ENCODE results near the gene HELT. TPM values are rescaled to one million over a fixed set of nuclear protein-coding genes. Genes with fewer than 3 reads are reported as not detected.
A peak's percentile ranks its signal among the peaks of the same experiment; 100 is the strongest.

HELT gene
- total RNA-seq, 2 donors from 2014 or later: not detected

- DNase-seq (ENCODE audit: low spot score): no peak
- H3K27me3 ChIP-seq (replicated peaks; ENCODE audit: insufficient read depth): no peaks in the 10 kb centered on the region
- no peak for TF ChIP-seq CTCF (IDR thresholded peaks at IDR 0.05)
- TF ChIP-seq POLR2A (IDR thresholded peaks at IDR 0.05): no peak
- TF ChIP-seq POLR2AphosphoS5 (IDR thresholded peaks at IDR 0.05): no peak
- H3K4me1 ChIP-seq (replicated peaks): no peaks in the 10 kb centered on the region
- H3K4me3 ChIP-seq: no peak overlapping the region
- intact Hi-C loops (cut with DNase I): no loop called here
- WGBS: 71% methylated on average over 6 of the region's 6 CpGs
- H3K9me3 ChIP-seq: no peaks in the 10 kb centered on the region
- H3K27ac ChIP-seq: no peak overlapping the region
- H3K36me3 ChIP-seq: no peaks in the 10 kb centered on the region
Measured at GRCh38 chr4:185033950-185034349, 15.7 kb downstream of the HELT start.

GRCh38 chr4:185035284-185035683 is 17.0 kb downstream of the HELT start:
- no peak for DNase-seq (ENCODE audit: low spot score)
- no peaks in the 10 kb centered on the region for H3K4me1 ChIP-seq (replicated peaks)
- no peak for TF ChIP-seq POLR2AphosphoS5 (IDR thresholded peaks at IDR 0.05)
- TF ChIP-seq POLR2A (IDR thresholded peaks at IDR 0.05): no peak
- no peak for TF ChIP-seq CTCF (IDR thresholded peaks at IDR 0.05)
- H3K27ac ChIP-seq: no peak overlapping the region
- intact Hi-C loops (cut with DNase I): no loop called here
- no peak overlapping the region for H3K4me3 ChIP-seq
- no peaks in the 10 kb centered on the region for H3K36me3 ChIP-seq
- 81% methylated on average over 2 of the region's 2 CpGs for WGBS
- H3K9me3 ChIP-seq: no peaks in the 10 kb centered on the region
- H3K27me3 ChIP-seq (replicated peaks; ENCODE audit: insufficient read depth): no peaks in the 10 kb centered on the region

GRCh38 chr4:185036019-185036418 is 17.7 kb downstream of the HELT start:
- WGBS: 93% methylated on average over 6 of the region's 6 CpGs
- H3K4me3 ChIP-seq: no peak overlapping the region
- intact Hi-C loops (cut with DNase I): no loop called here
- TF ChIP-seq POLR2AphosphoS5 (IDR thresholded peaks at IDR 0.05) (no peak), CTCF (IDR thresholded peaks at IDR 0.05) (no peak), POLR2A (IDR thresholded peaks at IDR 0.05) (no peak)
- no peaks in the 10 kb centered on the region for H3K27me3 ChIP-seq (replicated peaks; ENCODE audit: insufficient read depth)
- no peaks in the 10 kb centered on the region for H3K4me1 ChIP-seq (replicated peaks)
- no peaks in the 10 kb centered on the region for H3K9me3 ChIP-seq
- no peaks in the 10 kb centered on the region for H3K36me3 ChIP-seq
- no peak for DNase-seq (ENCODE audit: low spot score)
- H3K27ac ChIP-seq: no peak overlapping the region

DNA sequence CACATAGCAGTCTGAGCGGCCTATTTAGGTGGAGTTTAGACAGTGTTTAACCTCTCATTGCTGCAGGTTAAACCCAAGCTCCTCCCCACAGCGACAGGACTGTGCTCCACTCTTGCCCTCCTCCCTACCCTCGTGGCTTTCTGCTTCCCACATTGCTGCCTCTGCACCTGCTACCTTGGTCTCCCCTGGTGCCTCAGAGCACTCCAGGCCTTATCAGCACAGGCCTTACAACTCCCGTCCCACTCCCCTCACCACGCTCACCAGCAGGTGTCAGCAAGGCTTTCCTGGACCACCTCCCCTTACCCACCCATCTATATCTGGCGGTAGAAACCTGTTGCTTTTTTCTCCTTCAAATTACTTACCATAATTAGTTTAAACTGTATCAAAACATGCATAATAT is 18.6 kb downstream of the HELT start:
- H3K27me3 ChIP-seq (replicated peaks; ENCODE audit: insufficient read depth): no peaks in the 10 kb centered on the region
- TF ChIP-seq CTCF (IDR thresholded peaks at IDR 0.05) (no peak), POLR2A (IDR thresholded peaks at IDR 0.05) (no peak), POLR2AphosphoS5 (IDR thresholded peaks at IDR 0.05) (no peak)
- H3K27ac ChIP-seq: no peak overlapping the region
- no peaks in the 10 kb centered on the region for H3K9me3 ChIP-seq
- DNase-seq (ENCODE audit: low spot score): no peak
- intact Hi-C loops (cut with DNase I): no loop called here
- 83% methylated on average over 6 of the region's 6 CpGs for WGBS
- no peaks in the 10 kb centered on the region for H3K4me1 ChIP-seq (replicated peaks)
- no peaks in the 10 kb centered on the region for H3K36me3 ChIP-seq
- H3K4me3 ChIP-seq: no peak overlapping the region

DNA sequence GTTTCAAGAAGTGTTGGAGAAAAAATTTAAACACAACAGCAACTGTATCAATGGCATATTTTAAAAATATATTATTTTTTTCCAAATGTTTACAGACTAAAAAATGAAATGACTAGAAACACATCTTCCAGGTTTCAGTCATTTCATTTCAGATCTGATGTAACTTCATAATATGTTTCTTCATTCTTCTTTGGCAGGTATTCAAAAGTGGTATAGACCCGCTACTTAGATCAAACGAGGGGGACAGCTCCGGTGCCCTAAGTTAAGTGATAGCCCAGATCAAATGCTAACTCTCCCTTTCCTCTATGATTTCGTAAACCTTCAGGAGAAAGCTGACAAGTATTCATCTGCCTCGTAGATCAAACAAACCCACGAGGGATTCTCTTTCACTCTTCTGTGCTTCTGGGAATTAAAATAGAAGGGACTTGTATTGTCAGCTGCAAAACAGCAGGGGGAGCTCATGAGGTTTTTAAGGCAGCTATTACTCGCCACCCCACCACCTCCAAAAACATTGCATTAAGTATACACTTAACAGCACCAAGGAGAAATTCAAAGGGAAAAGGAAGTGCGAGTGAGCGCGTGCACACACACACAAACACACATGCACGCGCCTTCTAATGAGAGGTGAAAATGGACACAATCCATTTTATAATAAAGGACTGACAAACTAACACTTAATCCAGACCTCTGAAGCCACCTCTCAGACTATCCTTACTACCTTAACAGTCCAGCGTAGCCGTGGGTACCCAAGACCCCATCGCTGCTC is 21.4 kb downstream of the HELT start:
- H3K27me3 ChIP-seq (replicated peaks; ENCODE audit: insufficient read depth): no peaks in the 10 kb centered on the region
- 18% methylated on average over 15 of the region's 15 CpGs for WGBS
- H3K4me1 ChIP-seq (replicated peaks): no peaks in the 10 kb centered on the region
- H3K36me3 ChIP-seq: no peaks in the 10 kb centered on the region
- no peak overlapping the region for H3K27ac ChIP-seq
- no peak overlapping the region for H3K4me3 ChIP-seq
- TF ChIP-seq CTCF (IDR thresholded peaks at IDR 0.05) (peak; percentile 36 to 82 (median 75)), POLR2AphosphoS5 (IDR thresholded peaks at IDR 0.05) (no peak), POLR2A (IDR thresholded peaks at IDR 0.05) (no peak)
- intact Hi-C loops (cut with DNase I): loop anchor here (2.0 to 5.0 kb wide), 2 partner anchors 57 to 93 kb away; no protein-coding TSS in a partner anchor
- peak; percentile 54 for DNase-seq (ENCODE audit: low spot score)
- no peaks in the 10 kb centered on the region for H3K9me3 ChIP-seq
